C4-2B (cell line): ENCODE data around the gene KRT71.

Source experiments
- CTCF ChIP-seq: fragments of 450-650 bp; conservative IDR thresholded peaks from 2 replicates; pipeline ENCODE4 v1.5.1; 2017; ENCODE audit warnings: mild to moderate bottlenecking
- ZFX ChIP-seq: fragments of 450-650 bp; IDR thresholded peaks from 2 replicates; pipeline ENCODE4 v1.6.1; 2017

GRCh38 chr12:52540531-52540930, 12.4 kb downstream of the KRT71 start:
- TF ChIP-seq CTCF (no peak), ZFX (no peak)
